K562 (cell line): Measurements from ENCODE around the gene TRIOBP. TPM values are rescaled to one million over a fixed set of nuclear protein-coding genes. Genes with fewer than 3 reads are reported as not detected.

Source experiments
- DMBX1 ChIP-seq: fragments of 250-450 bp; sonication (Bioruptor Pico); IDR thresholded peaks from 2 replicates; pipeline ENCODE4 v1.8.0; 2022; ENCODE audit warnings: inconsistent platforms, mild to moderate bottlenecking, moderate library complexity, borderline replicate concordance
- HDAC2 ChIP-seq: fragments of 450-650 bp; IDR thresholded peaks from 2 replicates; pipeline ENCODE4 v1.6.1; 2016; ENCODE audit warnings: mild to moderate bottlenecking
- KDM2B ChIP-seq: fragments of 250-450 bp; sonication (Bioruptor Pico); IDR thresholded peaks from 2 replicates; pipeline ENCODE4 v1.8.0; 2021; ENCODE audit warnings: mild to moderate bottlenecking, moderate library complexity
- KDM5B ChIP-seq: fragments of 200-600 bp; sonication (generic); IDR thresholded peaks from 2 replicates; pipeline ENCODE4 v1.6.1; 2012; ENCODE audit warnings: low read depth, mild to moderate bottlenecking, moderate library complexity, low read length, control low read depth, inconsistent platforms; ENCODE audit not compliant: insufficient replicate concordance
- L3MBTL2 ChIP-seq: fragments of 450-650 bp; IDR thresholded peaks from 2 replicates; pipeline ENCODE4 v1.6.1; 2016; ENCODE audit warnings: mild to moderate bottlenecking, moderate library complexity
- MEF2A ChIP-seq: IDR thresholded peaks from 2 replicates; pipeline ENCODE4 v1.6.1; 2011; ENCODE audit warnings: low read depth, mild to moderate bottlenecking, low read length, moderate library complexity; ENCODE audit not compliant: control insufficient read depth
- RFX5 ChIP-seq: IDR thresholded peaks from 2 replicates; pipeline ENCODE4 v1.6.1; 2011; ENCODE audit warnings: low read depth, mild to moderate bottlenecking, improper control_type of control experiment, low read length
- ZBED1 ChIP-seq: IDR thresholded peaks from 2 replicates; pipeline ENCODE4 v1.6.1; 2014
- ZNF140 ChIP-seq: fragments of 250-450 bp; sonication (Bioruptor Pico); IDR thresholded peaks from 2 replicates; pipeline ENCODE4 v1.8.0; 2021; ENCODE audit warnings: moderate library complexity, mild to moderate bottlenecking, inconsistent platforms
- polyA plus RNA-seq, 8 experiments: library from polyadenylated mRNA; depleted of rRNA in 4 of 8; stranded (reverse) in 5 of 8; unstranded in 3 of 8; fragments of >200 nt; fragmentation: Nextera tagmentation in 2 of 8; fragmentation: Illumina TruSeq in 1 of 8; extraction: Ambion mirVana in 2 of 8; extraction: Trizol in 1 of 8; gene quantifications; 2 replicates each; pipeline versions ENCODE4 v1.2.1 to v1.2.3, GENCODE V29; 2011 to 2014; ENCODE audit warnings: inconsistent platforms in 1 of 8, missing spikeins in 1 of 8
- total RNA-seq, 7 experiments: library from RNA; depleted of rRNA in 6 of 7; stranded (reverse); fragments of >200 nt in 6 of 7; fragmentation: Illumina TruSeq in 2 of 7; extraction: Trizol in 2 of 7; gene quantifications; 2 replicates each; pipeline versions ENCODE4 v1.2.1 to v1.2.3, GENCODE V29; 2011 to 2021; ENCODE audit warnings: low replicate concordance in 1 of 7
- TF ChIP-seq, protein P1 (sequence below), 2 experiments: fragments of 450-650 bp in 1 of 2; IDR thresholded peaks; 2 replicates each; pipeline ENCODE4 v1.6.1; 2011 to 2017; ENCODE audit warnings: low read depth in 2 of 2, antibody characterized with exemption in 1 of 2, borderline replicate concordance in 1 of 2, low read length in 1 of 2, mild to moderate bottlenecking in 1 of 2, mixed read lengths in 1 of 2; ENCODE audit not compliant: control insufficient read depth in 1 of 2
- TF ChIP-seq, protein P2 (sequence below): sonication (generic); formaldehyde crosslinking; IDR thresholded peaks from 2 replicates; pipeline ENCODE4 v1.8.0; 2022; ENCODE audit warnings: missing genetic modification reagents, mild to moderate bottlenecking, borderline replicate concordance
- TF ChIP-seq, protein P3 (sequence below): IDR thresholded peaks from 2 replicates; pipeline ENCODE4 v1.6.1; 2014; ENCODE audit warnings: antibody characterized with exemption
- TF ChIP-seq, protein P4 (sequence below), 2 experiments: fragments of 450-650 bp; IDR thresholded peaks; 2 replicates each; pipeline ENCODE4 v1.6.1; 2016; ENCODE audit warnings: mild to moderate bottlenecking in 2 of 2, borderline replicate concordance in 1 of 2, low read depth in 1 of 2, moderate library complexity in 1 of 2

TRIOBP gene
- total and polyA plus RNA-seq, 9 of the 15 experiments (the other 6 are each of a cell fraction or from before 2014, with no cell fraction given), result 0.24 to 13.8 (median 5.5) TPM

DNA sequence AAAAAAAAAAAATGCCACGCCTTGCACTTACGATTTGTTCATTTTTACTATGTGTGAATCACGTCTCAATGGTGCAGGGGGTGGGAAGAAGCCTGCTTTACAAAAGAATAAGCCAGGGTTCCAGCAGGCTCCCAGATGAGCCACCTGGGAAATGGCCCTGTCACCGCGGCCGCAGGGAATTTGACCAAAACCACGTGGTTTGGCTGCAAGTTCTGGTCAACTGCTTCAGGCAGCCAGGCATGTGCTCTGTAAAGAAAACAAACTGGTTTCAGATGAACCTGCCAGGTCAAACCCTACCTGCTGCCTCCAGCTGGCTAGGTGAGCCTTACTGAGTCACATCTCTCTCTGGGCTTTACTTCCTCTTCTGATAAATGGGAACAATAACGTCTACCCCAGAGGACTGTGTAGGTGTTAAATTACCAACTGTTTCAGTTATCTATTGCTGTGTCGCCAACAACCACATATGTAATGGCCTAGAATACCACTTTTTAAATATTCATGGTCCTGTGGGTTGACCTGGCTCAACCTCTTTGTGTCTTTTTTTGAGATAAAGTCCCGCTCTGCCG is 80.4 kb downstream of the TRIOBP start (continued):
- TF ChIP-seq HDAC2, result peak; percentile 66; the same call in 1 of the 2 replicates
- TF ChIP-seq, protein P1, sequence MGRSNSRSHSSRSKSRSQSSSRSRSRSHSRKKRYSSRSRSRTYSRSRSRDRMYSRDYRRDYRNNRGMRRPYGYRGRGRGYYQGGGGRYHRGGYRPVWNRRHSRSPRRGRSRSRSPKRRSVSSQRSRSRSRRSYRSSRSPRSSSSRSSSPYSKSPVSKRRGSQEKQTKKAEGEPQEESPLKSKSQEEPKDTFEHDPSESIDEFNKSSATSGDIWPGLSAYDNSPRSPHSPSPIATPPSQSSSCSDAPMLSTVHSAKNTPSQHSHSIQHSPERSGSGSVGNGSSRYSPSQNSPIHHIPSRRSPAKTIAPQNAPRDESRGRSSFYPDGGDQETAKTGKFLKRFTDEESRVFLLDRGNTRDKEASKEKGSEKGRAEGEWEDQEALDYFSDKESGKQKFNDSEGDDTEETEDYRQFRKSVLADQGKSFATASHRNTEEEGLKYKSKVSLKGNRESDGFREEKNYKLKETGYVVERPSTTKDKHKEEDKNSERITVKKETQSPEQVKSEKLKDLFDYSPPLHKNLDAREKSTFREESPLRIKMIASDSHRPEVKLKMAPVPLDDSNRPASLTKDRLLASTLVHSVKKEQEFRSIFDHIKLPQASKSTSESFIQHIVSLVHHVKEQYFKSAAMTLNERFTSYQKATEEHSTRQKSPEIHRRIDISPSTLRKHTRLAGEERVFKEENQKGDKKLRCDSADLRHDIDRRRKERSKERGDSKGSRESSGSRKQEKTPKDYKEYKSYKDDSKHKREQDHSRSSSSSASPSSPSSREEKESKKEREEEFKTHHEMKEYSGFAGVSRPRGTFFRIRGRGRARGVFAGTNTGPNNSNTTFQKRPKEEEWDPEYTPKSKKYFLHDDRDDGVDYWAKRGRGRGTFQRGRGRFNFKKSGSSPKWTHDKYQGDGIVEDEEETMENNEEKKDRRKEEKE (IDR thresholded peaks at IDR 0.05; ENCODE audit: borderline replicate concordance in 1 of 2, control insufficient read depth in 1 of 2, low read depth in 2 of 2, low read length in 1 of 2), result no peak
- TF ChIP-seq, protein P2, sequence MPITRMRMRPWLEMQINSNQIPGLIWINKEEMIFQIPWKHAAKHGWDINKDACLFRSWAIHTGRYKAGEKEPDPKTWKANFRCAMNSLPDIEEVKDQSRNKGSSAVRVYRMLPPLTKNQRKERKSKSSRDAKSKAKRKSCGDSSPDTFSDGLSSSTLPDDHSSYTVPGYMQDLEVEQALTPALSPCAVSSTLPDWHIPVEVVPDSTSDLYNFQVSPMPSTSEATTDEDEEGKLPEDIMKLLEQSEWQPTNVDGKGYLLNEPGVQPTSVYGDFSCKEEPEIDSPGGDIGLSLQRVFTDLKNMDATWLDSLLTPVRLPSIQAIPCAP (CRISPR knock-in tag), result no peak
- TF ChIP-seq KDM5B, result no peak
- TF ChIP-seq DMBX1 (CRISPR knock-in tag), result no peak
- TF ChIP-seq RFX5, result no peak
- TF ChIP-seq ZBED1, result no peak
- peak; percentile 85 for TF ChIP-seq L3MBTL2
- no peak for TF ChIP-seq ZNF140 (CRISPR knock-in tag)
- no peak for TF ChIP-seq MEF2A
- TF ChIP-seq, protein P3, sequence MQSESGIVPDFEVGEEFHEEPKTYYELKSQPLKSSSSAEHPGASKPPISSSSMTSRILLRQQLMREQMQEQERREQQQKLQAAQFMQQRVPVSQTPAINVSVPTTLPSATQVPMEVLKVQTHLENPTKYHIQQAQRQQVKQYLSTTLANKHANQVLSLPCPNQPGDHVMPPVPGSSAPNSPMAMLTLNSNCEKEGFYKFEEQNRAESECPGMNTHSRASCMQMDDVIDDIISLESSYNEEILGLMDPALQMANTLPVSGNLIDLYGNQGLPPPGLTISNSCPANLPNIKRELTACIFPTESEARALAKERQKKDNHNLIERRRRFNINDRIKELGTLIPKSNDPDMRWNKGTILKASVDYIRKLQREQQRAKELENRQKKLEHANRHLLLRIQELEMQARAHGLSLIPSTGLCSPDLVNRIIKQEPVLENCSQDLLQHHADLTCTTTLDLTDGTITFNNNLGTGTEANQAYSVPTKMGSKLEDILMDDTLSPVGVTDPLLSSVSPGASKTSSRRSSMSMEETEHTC, result no peak
- TF ChIP-seq, protein P4, sequence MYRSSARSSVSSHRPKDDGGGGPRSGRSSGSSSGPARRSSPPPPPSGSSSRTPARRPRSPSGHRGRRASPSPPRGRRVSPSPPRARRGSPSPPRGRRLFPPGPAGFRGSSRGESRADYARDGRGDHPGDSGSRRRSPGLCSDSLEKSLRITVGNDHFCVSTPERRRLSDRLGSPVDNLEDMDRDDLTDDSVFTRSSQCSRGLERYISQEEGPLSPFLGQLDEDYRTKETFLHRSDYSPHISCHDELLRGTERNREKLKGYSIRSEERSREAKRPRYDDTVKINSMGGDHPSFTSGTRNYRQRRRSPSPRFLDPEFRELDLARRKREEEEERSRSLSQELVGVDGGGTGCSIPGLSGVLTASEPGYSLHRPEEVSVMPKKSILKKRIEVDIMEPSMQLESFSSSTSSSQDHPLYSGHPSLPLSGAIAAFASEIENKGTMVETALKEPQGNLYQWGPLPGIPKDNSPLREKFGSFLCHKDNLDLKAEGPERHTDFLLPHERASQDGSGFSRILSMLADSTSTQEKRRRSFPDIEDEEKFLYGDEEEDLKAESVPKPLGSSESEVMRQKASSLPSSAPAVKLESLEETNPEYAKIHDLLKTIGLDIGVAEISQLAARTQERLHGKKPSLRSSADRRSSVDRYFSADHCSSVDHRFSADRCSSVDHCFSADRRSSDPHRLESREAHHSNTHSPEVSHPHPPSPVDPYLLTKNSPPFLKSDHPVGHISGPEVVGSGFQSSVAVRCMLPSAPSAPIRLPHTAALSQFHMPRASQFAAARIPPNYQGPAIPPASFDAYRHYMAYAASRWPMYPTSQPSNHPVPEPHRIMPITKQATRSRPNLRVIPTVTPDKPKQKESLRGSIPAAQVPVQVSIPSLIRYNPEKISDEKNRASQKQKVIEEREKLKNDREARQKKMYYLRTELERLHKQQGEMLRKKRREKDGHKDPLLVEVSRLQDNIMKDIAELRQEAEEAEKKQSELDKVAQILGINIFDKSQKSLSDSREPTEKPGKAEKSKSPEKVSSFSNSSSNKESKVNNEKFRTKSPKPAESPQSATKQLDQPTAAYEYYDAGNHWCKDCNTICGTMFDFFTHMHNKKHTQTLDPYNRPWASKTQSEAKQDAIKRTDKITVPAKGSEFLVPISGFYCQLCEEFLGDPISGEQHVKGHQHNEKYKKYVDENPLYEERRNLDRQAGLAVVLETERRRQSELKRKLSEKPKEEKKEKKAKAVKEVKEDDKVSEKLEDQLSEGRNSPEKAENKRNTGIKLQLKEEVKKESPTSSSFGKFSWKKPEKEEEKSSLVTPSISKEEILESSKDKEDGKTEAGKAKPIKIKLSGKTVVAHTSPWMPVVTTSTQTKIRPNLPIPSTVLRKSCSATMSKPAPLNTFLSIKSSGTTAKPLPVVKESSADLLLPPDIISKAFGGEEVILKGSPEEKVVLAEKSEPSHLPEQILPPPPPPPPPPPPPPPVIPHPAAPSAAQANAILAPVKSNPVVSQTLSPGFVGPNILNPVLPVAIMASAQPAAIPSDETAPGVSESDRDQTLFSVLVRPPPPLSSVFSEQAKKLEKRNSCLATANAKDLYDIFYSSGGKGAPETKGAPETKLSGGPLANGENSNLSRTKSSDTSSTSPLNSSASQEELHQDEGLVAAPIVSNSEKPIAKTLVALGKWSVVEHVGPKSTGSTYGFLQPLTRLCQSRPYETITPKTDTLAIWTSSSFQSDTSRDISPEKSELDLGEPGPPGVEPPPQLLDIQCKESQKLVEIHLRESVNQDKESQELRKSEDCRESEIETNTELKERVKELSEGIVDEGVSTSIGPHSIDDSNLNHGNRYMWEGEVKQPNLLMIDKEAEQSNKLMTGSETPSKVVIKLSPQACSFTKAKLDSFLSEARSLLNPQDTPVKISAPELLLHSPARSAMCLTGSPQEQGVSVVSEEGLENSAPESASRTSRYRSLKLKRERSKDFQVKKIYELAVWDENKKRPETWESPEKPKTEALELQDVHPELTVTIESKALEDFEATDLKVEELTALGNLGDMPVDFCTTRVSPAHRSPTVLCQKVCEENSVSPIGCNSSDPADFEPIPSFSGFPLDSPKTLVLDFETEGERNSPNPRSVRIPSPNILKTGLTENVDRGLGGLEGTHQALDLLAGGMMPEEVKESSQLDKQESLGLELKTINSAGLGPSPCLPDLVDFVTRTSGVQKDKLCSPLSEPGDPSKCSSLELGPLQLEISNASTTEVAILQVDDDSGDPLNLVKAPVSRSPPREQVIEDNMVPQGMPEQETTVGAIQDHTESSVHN (IDR thresholded peaks at IDR 0.05; ENCODE audit: borderline replicate concordance in 1 of 2, low read depth in 1 of 2), result no peak
- no peak for TF ChIP-seq KDM2B (CRISPR knock-in tag)
